ENCODE results near the gene NPC2.

Gene NPC2

GRCh38 chr14:74518221-74518620 lies 25.1 kb upstream of the NPC2 start:
- no peak for DNase-seq

GRCh38 chr14:74517731-74518130 lies 24.6 kb upstream of the NPC2 start:
- no peak for DNase-seq

- DNase-seq, result no peak
Observed at GRCh38 chr14:74516451-74517160, 23.5 kb upstream of the NPC2 start.

GRCh38 chr14:74515891-74516412 lies 22.8 kb upstream of the NPC2 start:
- DNase-seq, result no peak

- DNase-seq, result peak; percentile 71
Observed at GRCh38 chr14:74514471-74514941, 21.4 kb upstream of the NPC2 start.

- DNase-seq, result no peak
Observed at GRCh38 chr14:74511966-74512830, 19.1 kb upstream of the NPC2 start.

DNA sequence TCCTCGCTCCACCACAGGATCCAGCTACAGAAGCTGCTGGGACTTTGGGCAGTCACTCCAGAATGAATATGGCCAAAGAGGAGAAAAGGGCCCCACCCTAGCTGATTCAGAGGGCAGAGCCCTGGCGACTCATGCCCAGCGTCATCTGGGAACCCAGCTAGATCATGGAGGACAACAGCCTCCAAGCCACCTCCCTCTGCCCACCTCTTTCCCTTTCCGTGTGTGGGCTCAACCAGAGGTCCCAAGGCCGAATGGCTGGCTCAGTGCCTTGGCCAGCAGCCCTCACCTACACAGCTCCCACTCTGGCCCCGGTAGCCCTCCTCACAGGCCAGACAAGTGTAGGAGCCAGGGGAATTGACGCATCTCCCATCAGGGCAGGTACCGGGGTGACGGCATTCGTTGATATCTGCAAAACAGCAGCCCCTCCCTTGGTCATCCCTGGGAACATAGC lies 17.9 kb upstream of the NPC2 start:
- no peak for DNase-seq

DNA sequence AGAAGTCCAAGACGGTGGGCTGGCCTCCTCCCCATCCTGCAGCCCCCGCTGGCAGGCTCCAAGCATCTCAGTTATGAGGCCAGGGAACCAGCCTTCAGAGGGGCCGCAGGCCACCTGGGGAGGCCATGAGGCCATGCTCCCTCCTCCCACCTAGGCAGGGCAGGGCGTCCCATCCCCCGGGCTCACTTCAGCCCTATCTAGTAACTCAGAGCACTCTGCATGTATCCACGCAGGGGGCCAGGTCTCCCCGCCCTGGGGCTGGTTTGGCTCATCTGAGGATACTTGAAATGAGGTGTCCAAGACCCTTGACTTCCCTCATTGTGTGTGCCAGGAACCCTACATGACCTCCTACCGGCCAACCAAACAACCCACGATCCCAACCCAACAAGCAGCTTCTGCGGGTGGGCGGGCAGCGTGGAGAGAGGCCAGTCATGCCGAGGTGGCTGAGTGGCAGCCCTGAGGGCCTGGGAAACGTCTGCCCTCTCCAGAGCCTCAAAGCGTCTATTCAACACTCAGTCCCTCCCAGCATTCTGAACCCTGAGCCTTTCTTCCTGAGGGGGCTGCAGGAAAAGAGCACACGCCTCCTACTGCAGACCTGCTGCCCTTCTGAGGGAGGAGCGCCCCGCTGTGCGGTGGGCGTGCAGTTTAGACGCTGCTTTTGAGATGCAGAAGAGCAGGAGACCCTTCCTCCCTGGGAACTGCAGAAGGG lies 17.3 kb upstream of the NPC2 start:
- DNase-seq, result no peak

DNA sequence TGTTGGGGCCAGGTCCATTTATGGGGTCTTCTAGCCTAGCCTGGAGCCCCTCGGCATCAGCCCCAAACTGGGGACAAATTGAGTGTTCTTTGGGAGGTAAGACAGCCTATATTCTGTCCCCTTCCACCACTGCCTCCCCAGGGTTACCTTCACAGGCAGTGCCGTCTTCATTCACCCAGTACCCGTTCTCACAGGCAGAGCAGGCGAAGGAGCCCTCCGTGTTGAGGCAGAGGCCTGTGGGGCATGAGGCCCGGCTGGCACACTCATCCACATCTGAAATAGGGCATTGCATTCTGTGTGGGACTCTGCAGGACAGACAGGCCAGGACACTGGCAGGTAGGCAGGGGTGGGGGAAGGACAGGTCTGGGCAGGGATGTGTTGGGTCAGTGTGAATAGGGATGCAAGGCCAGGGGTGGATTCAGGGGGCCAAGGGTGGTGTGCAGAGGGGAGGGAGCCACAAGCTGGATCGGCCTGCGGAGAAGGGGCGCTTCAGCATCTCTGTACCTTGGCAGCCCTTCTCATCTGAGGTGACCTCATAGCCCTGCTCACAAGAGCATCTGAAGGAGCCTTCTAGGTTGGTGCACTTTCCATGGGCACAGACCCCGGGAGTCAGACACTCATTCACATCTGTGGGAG lies 16.6 kb upstream of the NPC2 start:
- no peak for DNase-seq

- DNase-seq, result no peak
Observed at GRCh38 chr14:74508844-74509428, 15.8 kb upstream of the NPC2 start.

- no peak for DNase-seq
Observed at GRCh38 chr14:74508292-74508731, 15.2 kb upstream of the NPC2 start.

- DNase-seq, result no peak
Observed at GRCh38 chr14:74507840-74508239, 14.7 kb upstream of the NPC2 start.

- no peak for DNase-seq
Observed at GRCh38 chr14:74507085-74507484, 14.0 kb upstream of the NPC2 start.

DNA sequence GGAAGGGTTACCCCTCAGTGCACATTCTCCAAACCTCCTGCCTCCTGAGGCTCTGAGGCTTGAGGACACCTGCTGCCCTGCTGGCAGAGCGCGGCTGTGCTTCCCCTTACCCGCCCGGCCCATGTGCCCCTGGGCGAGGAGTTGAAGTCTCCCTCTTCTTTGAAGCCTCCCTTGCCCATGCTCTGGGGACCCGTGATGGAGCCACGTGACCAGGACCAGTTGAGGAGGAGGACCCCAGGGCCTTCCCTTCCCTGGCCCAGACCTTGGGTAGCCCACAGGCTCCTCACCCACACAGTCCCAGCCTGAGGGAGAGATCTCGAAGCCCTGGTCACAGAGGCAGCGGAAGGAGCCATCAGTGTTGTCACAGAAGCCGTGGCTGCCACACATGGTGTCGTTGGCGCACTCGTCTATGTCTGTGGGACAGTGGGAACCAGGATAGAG lies 13.3 kb upstream of the NPC2 start:
- DNase-seq, result no peak

DNA sequence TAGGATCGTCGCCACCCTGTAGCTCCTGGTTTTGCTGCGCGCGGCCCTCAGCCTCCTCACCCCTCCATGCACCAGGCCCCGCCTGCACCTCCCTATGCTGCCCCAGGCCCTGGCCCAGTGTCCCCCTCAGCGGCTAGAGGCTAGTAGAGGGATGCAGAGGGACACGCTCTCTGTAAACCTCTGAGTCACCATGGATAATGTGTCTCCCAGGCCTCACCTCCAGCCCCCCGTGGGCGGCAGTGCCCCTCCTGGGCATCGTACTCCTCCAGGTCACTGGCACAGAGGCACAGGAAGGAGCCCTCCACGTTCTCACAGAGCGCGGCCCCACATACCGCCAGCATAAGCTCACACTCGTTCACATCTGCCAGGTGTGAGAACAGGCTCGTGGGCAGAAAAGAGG lies 12.7 kb upstream of the NPC2 start:
- no peak for DNase-seq

GRCh38 chr14:74504874-74505720 lies 12.0 kb upstream of the NPC2 start:
- DNase-seq, result no peak

DNA sequence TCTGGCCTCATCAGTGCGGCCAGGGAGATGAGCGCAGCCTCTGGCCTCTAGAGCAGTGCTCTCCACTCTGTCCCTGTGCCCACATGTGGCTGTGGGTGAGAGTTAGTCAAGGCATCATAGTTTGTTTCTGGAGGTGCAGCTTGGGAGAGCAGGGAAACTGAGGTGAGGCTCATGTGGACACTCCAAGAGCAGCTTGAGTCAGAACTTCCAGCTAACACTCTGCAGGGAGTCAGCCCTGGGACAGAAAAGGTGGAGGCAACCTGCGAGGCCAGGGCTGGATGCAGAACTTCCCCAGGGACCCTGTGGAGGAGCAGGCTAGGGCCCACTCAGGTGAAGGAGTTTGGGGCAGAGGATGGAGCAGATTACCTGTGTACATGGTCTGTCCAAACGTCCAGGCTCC lies 11.3 kb upstream of the NPC2 start:
- no peak for DNase-seq

DNA sequence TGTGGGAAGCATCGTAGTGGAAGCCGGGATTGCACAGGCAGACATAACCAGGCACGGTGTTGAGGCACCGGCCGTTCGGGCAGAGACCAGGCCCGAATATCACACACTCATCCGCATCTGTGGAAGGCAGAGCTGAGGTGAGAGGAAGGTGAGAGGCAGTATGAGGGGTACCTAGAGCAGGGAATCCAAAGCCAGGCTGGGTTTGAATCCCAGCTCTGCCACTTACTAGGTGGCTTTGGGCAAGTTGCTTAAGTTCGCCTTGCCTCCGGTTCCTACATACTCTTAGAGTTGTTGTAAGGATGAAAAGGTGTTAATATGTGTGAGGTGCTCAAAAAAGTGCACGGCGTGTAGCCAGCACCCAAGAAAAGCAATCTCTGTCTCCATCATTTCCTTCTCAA lies 10.8 kb upstream of the NPC2 start:
- DNase-seq, result no peak

DNA sequence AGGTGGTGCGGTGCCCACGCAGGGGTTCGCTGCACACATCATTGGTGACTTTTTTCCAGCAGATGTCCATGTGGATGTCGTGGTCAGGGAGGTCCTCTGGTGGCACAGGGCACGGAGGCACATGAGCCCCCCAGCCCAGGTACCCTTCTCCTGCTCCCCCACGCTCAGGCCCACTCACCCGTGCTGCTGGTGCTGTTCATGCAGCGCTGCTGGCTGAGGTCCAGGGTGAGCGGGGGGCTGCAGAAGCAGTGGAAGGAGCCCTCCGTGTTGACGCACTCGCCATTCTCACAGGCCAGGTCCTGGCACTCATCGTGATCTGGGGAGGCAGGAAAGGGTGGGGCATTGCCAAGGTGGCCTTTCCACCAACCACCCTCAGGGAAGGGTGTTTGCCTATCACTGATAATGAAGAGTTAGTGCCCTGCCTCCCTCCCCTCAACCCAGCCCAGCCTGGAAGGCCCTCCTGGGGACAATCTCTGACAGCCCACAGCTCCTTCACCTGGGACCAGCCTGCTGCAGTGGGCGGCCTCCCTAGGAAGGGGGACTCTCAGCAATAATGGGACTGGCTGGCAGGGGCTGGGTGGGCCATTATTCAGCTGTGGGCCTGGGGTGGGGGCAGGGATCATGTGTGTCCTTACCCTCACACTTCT lies 10.3 kb upstream of the NPC2 start:
- DNase-seq, result no peak

GRCh38 chr14:74502236-74503019 lies 9.3 kb upstream of the NPC2 start:
- peak; percentile 67 for DNase-seq
